ENCODE results near the gene ABR.

DNA sequence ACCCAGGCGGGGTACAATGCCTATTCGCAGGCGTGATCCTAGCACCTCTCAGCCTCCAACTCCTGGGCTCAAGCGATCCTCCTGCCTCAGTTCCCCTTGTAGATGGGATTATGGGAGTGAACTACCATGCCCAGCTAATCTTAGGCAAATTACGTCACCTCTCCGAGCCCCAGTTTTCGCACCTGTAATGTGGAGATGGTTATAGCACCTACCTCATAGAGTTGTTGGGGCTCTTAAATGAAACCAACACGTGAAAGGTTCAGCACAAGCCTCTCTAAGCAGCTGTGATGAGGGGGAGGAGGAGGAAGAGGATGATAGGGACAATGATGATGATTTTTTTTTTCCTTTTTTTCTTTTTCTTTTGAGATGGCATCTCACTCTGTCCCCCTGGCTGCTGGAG lies 59.9 kb downstream of the ABR start:
- no peak for TF ChIP-seq RFX5 (IDR thresholded peaks at IDR 0.05; ENCODE audit: borderline replicate concordance, low read depth, low read length)
- TF ChIP-seq, protein P1, sequence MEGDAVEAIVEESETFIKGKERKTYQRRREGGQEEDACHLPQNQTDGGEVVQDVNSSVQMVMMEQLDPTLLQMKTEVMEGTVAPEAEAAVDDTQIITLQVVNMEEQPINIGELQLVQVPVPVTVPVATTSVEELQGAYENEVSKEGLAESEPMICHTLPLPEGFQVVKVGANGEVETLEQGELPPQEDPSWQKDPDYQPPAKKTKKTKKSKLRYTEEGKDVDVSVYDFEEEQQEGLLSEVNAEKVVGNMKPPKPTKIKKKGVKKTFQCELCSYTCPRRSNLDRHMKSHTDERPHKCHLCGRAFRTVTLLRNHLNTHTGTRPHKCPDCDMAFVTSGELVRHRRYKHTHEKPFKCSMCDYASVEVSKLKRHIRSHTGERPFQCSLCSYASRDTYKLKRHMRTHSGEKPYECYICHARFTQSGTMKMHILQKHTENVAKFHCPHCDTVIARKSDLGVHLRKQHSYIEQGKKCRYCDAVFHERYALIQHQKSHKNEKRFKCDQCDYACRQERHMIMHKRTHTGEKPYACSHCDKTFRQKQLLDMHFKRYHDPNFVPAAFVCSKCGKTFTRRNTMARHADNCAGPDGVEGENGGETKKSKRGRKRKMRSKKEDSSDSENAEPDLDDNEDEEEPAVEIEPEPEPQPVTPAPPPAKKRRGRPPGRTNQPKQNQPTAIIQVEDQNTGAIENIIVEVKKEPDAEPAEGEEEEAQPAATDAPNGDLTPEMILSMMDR (IDR thresholded peaks at IDR 0.05; ENCODE audit: control extremely low read depth in 1 of 3, insufficient read depth in 1 of 3, low read depth in 1 of 3, low read length in 3 of 3): no peak
- TF ChIP-seq, protein P2, sequence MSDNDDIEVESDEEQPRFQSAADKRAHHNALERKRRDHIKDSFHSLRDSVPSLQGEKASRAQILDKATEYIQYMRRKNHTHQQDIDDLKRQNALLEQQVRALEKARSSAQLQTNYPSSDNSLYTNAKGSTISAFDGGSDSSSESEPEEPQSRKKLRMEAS (IDR thresholded peaks at IDR 0.05): no peak
- TF ChIP-seq, protein P3, sequence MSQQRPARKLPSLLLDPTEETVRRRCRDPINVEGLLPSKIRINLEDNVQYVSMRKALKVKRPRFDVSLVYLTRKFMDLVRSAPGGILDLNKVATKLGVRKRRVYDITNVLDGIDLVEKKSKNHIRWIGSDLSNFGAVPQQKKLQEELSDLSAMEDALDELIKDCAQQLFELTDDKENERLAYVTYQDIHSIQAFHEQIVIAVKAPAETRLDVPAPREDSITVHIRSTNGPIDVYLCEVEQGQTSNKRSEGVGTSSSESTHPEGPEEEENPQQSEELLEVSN (IDR thresholded peaks at IDR 0.05): no peak
- TF ChIP-seq, protein P4, sequence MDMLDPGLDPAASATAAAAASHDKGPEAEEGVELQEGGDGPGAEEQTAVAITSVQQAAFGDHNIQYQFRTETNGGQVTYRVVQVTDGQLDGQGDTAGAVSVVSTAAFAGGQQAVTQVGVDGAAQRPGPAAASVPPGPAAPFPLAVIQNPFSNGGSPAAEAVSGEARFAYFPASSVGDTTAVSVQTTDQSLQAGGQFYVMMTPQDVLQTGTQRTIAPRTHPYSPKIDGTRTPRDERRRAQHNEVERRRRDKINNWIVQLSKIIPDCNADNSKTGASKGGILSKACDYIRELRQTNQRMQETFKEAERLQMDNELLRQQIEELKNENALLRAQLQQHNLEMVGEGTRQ (IDR thresholded peaks at IDR 0.05; ENCODE audit: low read length): no peak
- TF ChIP-seq ZNF274 (IDR thresholded peaks at IDR 0.05; ENCODE audit: borderline replicate concordance, extremely low read depth, low read length): no peak
- TF ChIP-seq KDM5A (IDR thresholded peaks at IDR 0.05; ENCODE audit: low read length): no peak
